ENCODE results near the gene C4orf50. TPM values are rescaled to one million over a fixed set of nuclear protein-coding genes. Genes with fewer than 3 reads are reported as not detected.
A peak's percentile ranks its signal among the peaks of the same experiment; 100 is the strongest.

The C4orf50 gene
- total RNA-seq, 1 donor from 2014 or later: 0.05 TPM

- Mint-ChIP-seq H3K4me1 (ENCODE audit: unreplicated experiment) (peaks cover 10% of the 10 kb centered on the region), H3K27me3 (ENCODE audit: unreplicated experiment) (peaks cover 17% of the 10 kb centered on the region), H3K36me3 (ENCODE audit: low read depth, unreplicated experiment) (no peaks in the 10 kb centered on the region), H3K4me3 (ENCODE audit: unreplicated experiment) (no peak overlapping the region), H3K27ac (ENCODE audit: unreplicated experiment) (no peak overlapping the region), H3K9me3 (ENCODE audit: unreplicated experiment) (no peaks in the 10 kb centered on the region)
- no peak for TF ChIP-seq CTCF (IDR thresholded peaks at IDR 0.05; ENCODE audit: unreplicated experiment)
- DNase-seq (ENCODE audit: low spot score): no peak
Measured at GRCh38 chr4:6031846-6032245, 13.6 kb upstream of the C4orf50 start.

- H3K4me3 Mint-ChIP-seq (ENCODE audit: unreplicated experiment): no peak overlapping the region
- DNase-seq (ENCODE audit: low spot score): no peak
- no peaks in the 10 kb centered on the region for H3K9me3 Mint-ChIP-seq (ENCODE audit: unreplicated experiment)
- H3K27ac Mint-ChIP-seq (ENCODE audit: unreplicated experiment): peak overlapping the region; percentile 22
- H3K27me3 Mint-ChIP-seq (ENCODE audit: unreplicated experiment): peaks cover 17% of the 10 kb centered on the region
- no peak for TF ChIP-seq CTCF (IDR thresholded peaks at IDR 0.05; ENCODE audit: unreplicated experiment)
- H3K36me3 Mint-ChIP-seq (ENCODE audit: low read depth, unreplicated experiment): no peaks in the 10 kb centered on the region
- H3K4me1 Mint-ChIP-seq (ENCODE audit: unreplicated experiment): peaks cover 10% of the 10 kb centered on the region
Measured at GRCh38 chr4:6030679-6031078, 12.4 kb upstream of the C4orf50 start.

- H3K27ac Mint-ChIP-seq (ENCODE audit: unreplicated experiment): peak overlapping the region; percentile 90
- H3K4me3 Mint-ChIP-seq (ENCODE audit: unreplicated experiment): no peak overlapping the region
- DNase-seq (ENCODE audit: low spot score): peak; percentile 32
- H3K9me3 Mint-ChIP-seq (ENCODE audit: unreplicated experiment): no peaks in the 10 kb centered on the region
- H3K36me3 Mint-ChIP-seq (ENCODE audit: low read depth, unreplicated experiment): no peaks in the 10 kb centered on the region
- H3K4me1 Mint-ChIP-seq (ENCODE audit: unreplicated experiment): peaks cover 10% of the 10 kb centered on the region
- peaks cover 13% of the 10 kb centered on the region for H3K27me3 Mint-ChIP-seq (ENCODE audit: unreplicated experiment)
- TF ChIP-seq CTCF (IDR thresholded peaks at IDR 0.05; ENCODE audit: unreplicated experiment): no peak
Measured at GRCh38 chr4:6029254-6029653, 11.0 kb upstream of the C4orf50 start.

- Mint-ChIP-seq H3K4me1 (ENCODE audit: unreplicated experiment) (peaks cover 19% of the 10 kb centered on the region), H3K36me3 (ENCODE audit: low read depth, unreplicated experiment) (no peaks in the 10 kb centered on the region), H3K27ac (ENCODE audit: unreplicated experiment) (peak overlapping the region; percentile 5), H3K9me3 (ENCODE audit: unreplicated experiment) (no peaks in the 10 kb centered on the region), H3K27me3 (ENCODE audit: unreplicated experiment) (peaks cover 13% of the 10 kb centered on the region), H3K4me3 (ENCODE audit: unreplicated experiment) (no peak overlapping the region)
- TF ChIP-seq CTCF (IDR thresholded peaks at IDR 0.05; ENCODE audit: unreplicated experiment): no peak
- DNase-seq (ENCODE audit: low spot score): no peak
Measured at GRCh38 chr4:6028168-6028567, 9.9 kb upstream of the C4orf50 start.

- Mint-ChIP-seq H3K4me3 (ENCODE audit: unreplicated experiment) (no peak overlapping the region), H3K9me3 (ENCODE audit: unreplicated experiment) (no peaks in the 10 kb centered on the region), H3K36me3 (ENCODE audit: low read depth, unreplicated experiment) (no peaks in the 10 kb centered on the region), H3K4me1 (ENCODE audit: unreplicated experiment) (peaks cover 19% of the 10 kb centered on the region), H3K27me3 (ENCODE audit: unreplicated experiment) (peaks cover 11% of the 10 kb centered on the region), H3K27ac (ENCODE audit: unreplicated experiment) (no peak overlapping the region)
- TF ChIP-seq CTCF (IDR thresholded peaks at IDR 0.05; ENCODE audit: unreplicated experiment): no peak
- DNase-seq (ENCODE audit: low spot score): no peak
Measured at GRCh38 chr4:6027392-6027791, 9.2 kb upstream of the C4orf50 start.
